IMR-90 (cell line): ENCODE data around the gene ANKRD31. TPM values are rescaled to one million over a fixed set of nuclear protein-coding genes. Genes with fewer than 3 reads are reported as not detected.

Experiments
- ATAC-seq: fragments of 200-7000 bp; cut with Tn5 transposase; 2 replicates; pipeline ENCODE4 v1.9.1; 2020; ENCODE audit warnings: low read depth, mild to moderate bottlenecking, moderate library complexity
- BruUV-seq: library from RNA; stranded (reverse); fragments of 400-500 nt; replicated peaks from 2 replicates; lab custom pipeline; 2021; lab: Mats Ljungman, UMichigan
- CTCF ChIA-PET: fragments of 300-600 bp; formaldehyde crosslinking; extraction: SDS; loops from one replicate; lab custom pipeline; 2021; ENCODE audit warnings: antibody characterized with exemption; lab: Yijun Ruan, JAX
- POLR2A ChIA-PET: fragments of 300-600 bp; sonication (Branson Sonifier 250); formaldehyde crosslinking; loops from one replicate; lab custom pipeline; 2022; ENCODE audit warnings: antibody characterized with exemption; ENCODE audit not compliant: unreplicated experiment; lab: Charles Lee
- DNase-seq: peaks from one replicate; pipeline ENCODE4 v3.0.0; 2013
- H2AFZ ChIP-seq: replicated peaks from 2 replicates; pipeline ENCODE3; 2013; ENCODE audit warnings: low read length, mild to moderate bottlenecking; ENCODE audit not compliant: poor library complexity
- H2AK5ac ChIP-seq: 2 replicates; pipeline ENCODE4 v1.6.1; 2013; ENCODE audit warnings: low read depth, low read length, inconsistent platforms
- H2AK9ac ChIP-seq: replicated peaks from 2 replicates; pipeline ENCODE3; 2013; ENCODE audit warnings: mild to moderate bottlenecking, low read depth, low read length, moderate library complexity; ENCODE audit not compliant: poor library complexity
- H2BK120ac ChIP-seq: 2 replicates; pipeline ENCODE4 v1.6.1; 2013; ENCODE audit warnings: low read depth, low read length, inconsistent platforms
- H2BK15ac ChIP-seq: 3 replicates; pipeline ENCODE4 v1.6.1; 2013; ENCODE audit warnings: low read depth, low read length, inconsistent platforms
- H2BK20ac ChIP-seq: 2 replicates; pipeline ENCODE4 v1.6.1; 2013; ENCODE audit warnings: low read depth, mild to moderate bottlenecking, inconsistent platforms, low read length, moderate library complexity
- H2BK5ac ChIP-seq: 2 replicates; pipeline ENCODE4 v1.6.1; 2013; ENCODE audit warnings: mild to moderate bottlenecking, low read depth, low read length, inconsistent platforms; ENCODE audit not compliant: poor library complexity, severe bottlenecking
- H3K14ac ChIP-seq: replicated peaks from 2 replicates; pipeline ENCODE4 v1.6.1; 2013; ENCODE audit warnings: low read depth, low read length, inconsistent platforms
- H3K18ac ChIP-seq: 2 replicates; pipeline ENCODE4 v1.6.1; 2013; ENCODE audit warnings: low read depth, low read length, control low read depth
- H3K23ac ChIP-seq: 2 replicates; pipeline ENCODE4 v1.6.1; 2013; ENCODE audit warnings: low read depth, low read length, inconsistent platforms
- H3K27ac ChIP-seq: 2 replicates; pipeline ENCODE4 v1.5.1; 2013; ENCODE audit warnings: mild to moderate bottlenecking, control low read depth, low read length; ENCODE audit not compliant: insufficient read depth
- H3K27me3 ChIP-seq: 2 replicates; pipeline ENCODE4 v1.6.1; 2013; ENCODE audit warnings: low read length; ENCODE audit not compliant: control insufficient read depth, insufficient read depth
- H3K36me3 ChIP-seq: 2 replicates; pipeline ENCODE4 v1.6.1; 2013; ENCODE audit warnings: low read length, mixed read lengths; ENCODE audit not compliant: control insufficient read depth, insufficient read depth
- H3K4ac ChIP-seq: 2 replicates; pipeline ENCODE4 v1.6.1; 2013; ENCODE audit warnings: low read depth, low read length, inconsistent platforms
- H3K4me1 ChIP-seq: 2 replicates; pipeline ENCODE4 v1.6.1; 2013; ENCODE audit warnings: low read length, mixed read lengths; ENCODE audit not compliant: control insufficient read depth, insufficient read depth
- H3K4me2 ChIP-seq: 2 replicates; pipeline ENCODE4 v1.6.1; 2013; ENCODE audit warnings: low read depth, mild to moderate bottlenecking, control low read depth, low read length, moderate library complexity
- H3K4me3 ChIP-seq: 2 replicates; pipeline ENCODE4 v1.5.1; 2013; ENCODE audit warnings: low read depth, mild to moderate bottlenecking, control low read depth, low read length, moderate library complexity; ENCODE audit not compliant: insufficient read depth
- H3K56ac ChIP-seq: 2 replicates; pipeline ENCODE4 v1.6.1; 2013; ENCODE audit warnings: low read length, inconsistent platforms; ENCODE audit not compliant: insufficient read depth; ENCODE audit errors: extremely low read depth
- H3K79me1 ChIP-seq, 2 experiments: 2 replicates each; pipeline ENCODE4 v1.6.1; 2013; ENCODE audit warnings: low read length in 2 of 2, inconsistent platforms in 1 of 2, low read depth in 1 of 2
- H3K9ac ChIP-seq: 2 replicates; pipeline ENCODE4 v1.6.1; 2013; ENCODE audit warnings: low read depth, low read length, control low read depth
- H3K9me1 ChIP-seq: 2 replicates; pipeline ENCODE4 v1.6.1; 2013; ENCODE audit warnings: low read length, inconsistent platforms; ENCODE audit not compliant: insufficient read depth
- H3K9me3 ChIP-seq: 2 replicates; pipeline ENCODE4 v1.6.1; 2013; ENCODE audit warnings: low read length; ENCODE audit not compliant: control insufficient read depth, insufficient read depth
- H4K20me1 ChIP-seq: 2 replicates; pipeline ENCODE4 v1.6.1; 2013; ENCODE audit warnings: low read length, inconsistent platforms; ENCODE audit not compliant: insufficient read depth
- H4K5ac ChIP-seq: 2 replicates; pipeline ENCODE4 v1.6.1; 2013; ENCODE audit warnings: mild to moderate bottlenecking, low read depth, low read length, control low read depth
- H4K8ac ChIP-seq, 2 experiments: 2 replicates each; pipeline ENCODE4 v1.6.1; 2013; ENCODE audit warnings: low read depth in 2 of 2, low read length in 2 of 2, control low read depth in 1 of 2, inconsistent platforms in 1 of 2
- H4K91ac ChIP-seq: 2 replicates; pipeline ENCODE4 v1.6.1; 2013; ENCODE audit warnings: low read depth, low read length, inconsistent platforms; ENCODE audit not compliant: insufficient read depth
- BHLHE40 ChIP-seq: fragments of 150-350 bp; IDR thresholded peaks from 2 replicates; pipeline ENCODE4 v1.6.1; 2016; ENCODE audit warnings: mild to moderate bottlenecking, low read depth, low read length
- CTCF ChIP-seq: conservative IDR thresholded peaks from 2 replicates; pipeline ENCODE4 v1.5.1; 2012; ENCODE audit warnings: mild to moderate bottlenecking, low read depth, low read length, improper control_type of control experiment
- NFE2L2 ChIP-seq: fragments of 150-350 bp; IDR thresholded peaks from 2 replicates; pipeline ENCODE4 v1.6.1; 2016; ENCODE audit warnings: low read depth, mild to moderate bottlenecking, low read length
- POLR2A ChIP-seq: IDR thresholded peaks from 2 replicates; pipeline ENCODE4 v1.6.1; 2012; ENCODE audit warnings: mild to moderate bottlenecking, low read depth, low read length
- RAD21 ChIP-seq: IDR thresholded peaks from 2 replicates; pipeline ENCODE4 v1.6.1; 2012; ENCODE audit warnings: low read length, improper control_type of control experiment
- RCOR1 ChIP-seq: IDR thresholded peaks from 2 replicates; pipeline ENCODE4 v1.6.1; 2012; ENCODE audit warnings: mild to moderate bottlenecking, low read length, improper control_type of control experiment; ENCODE audit not compliant: insufficient replicate concordance
- SMC3 ChIP-seq: fragments of 150-350 bp; IDR thresholded peaks from 2 replicates; pipeline ENCODE4 v1.6.1; 2016; ENCODE audit warnings: low read depth, mild to moderate bottlenecking, antibody characterized with exemption, low read length, moderate library complexity
- WGBS, 2 experiments: methylation state at CpG; one replicate each; pipeline versions ENCODE4 v1.1.5 to v1.1.7; 2013; ENCODE audit warnings: missing lambda C conversion rate in 2 of 2; ENCODE audit not compliant: insufficient read length in 1 of 2; ENCODE audit errors: extremely low coverage in 2 of 2; 5-methylcytosine and 5-hydroxymethylcytosine counted together
- dilution Hi-C: fragments of 300-500 bp; cut with HindIII; formaldehyde crosslinking; loops from one replicate; pipeline ENCODE4 v1.14.3; 2018; ENCODE audit warnings: low sequenced_read_pairs; ENCODE audit not compliant: unreplicated experiment
- in situ Hi-C: fragments of 300-500 bp; cut with MboI; formaldehyde crosslinking; loops from 3 replicates; pipeline ENCODE4 v1.14.3; 2019; ENCODE audit warnings: low sequenced_read_pairs, inconsistent platforms, mixed read lengths
- intact Hi-C: fragments of 100-400 bp; cut with micrococcal nuclease; formaldehyde crosslinking; loops from 2 replicates; pipeline ENCODE4 v1.10.0; 2022
- polyA plus RNA-seq, 3 experiments: library from polyadenylated mRNA; depleted of rRNA; stranded (reverse); fragments of >200 nt; gene quantifications; 2 replicates each; pipeline ENCODE4 v1.2.3, GENCODE V29; 2012; ENCODE audit warnings: low replicate concordance in 1 of 3
- total RNA-seq: library from RNA; depleted of rRNA; stranded (reverse); fragments of >200 nt; gene quantifications from 2 replicates; pipeline ENCODE4 v1.2.3, GENCODE V29; 2012
- TF ChIP-seq, protein P1 (sequence below): fragments of 150-350 bp; IDR thresholded peaks from 2 replicates; pipeline ENCODE4 v1.6.1; 2016; ENCODE audit warnings: low read depth, mild to moderate bottlenecking, low read length, moderate library complexity, borderline replicate concordance

Gene ANKRD31
- total and polyA plus RNA-seq, 2 of the 4 experiments (the other 2 are of a cell fraction): under 0.01 to 0.02 TPM

- no peak overlapping the region for H3K4me2 ChIP-seq
- ATAC-seq (peak; percentile 68), DNase-seq (peak; percentile 53)
- H2AK5ac ChIP-seq: no peak overlapping the region
- no CpG with 5 or more reads among the region's 2 CpGs for WGBS, 2 experiments
- H3K4ac ChIP-seq: no peak overlapping the region
- H2AFZ ChIP-seq: no peak overlapping the region
- no peak overlapping the region for H3K56ac ChIP-seq
- no peaks in the 10 kb centered on the region for H3K9me3 ChIP-seq
- H3K23ac ChIP-seq: no peak overlapping the region
- H3K9ac ChIP-seq: no peak overlapping the region
- H3K27ac ChIP-seq: no peak overlapping the region
- no peaks in the 10 kb centered on the region for H3K79me1 ChIP-seq
- no peak overlapping the region for H2BK120ac ChIP-seq
- no peaks in the 10 kb centered on the region for H3K4me1 ChIP-seq
- no peak overlapping the region for H4K5ac ChIP-seq
- H3K9me1 ChIP-seq: no peaks in the 10 kb centered on the region
- H4K20me1 ChIP-seq: no peaks in the 10 kb centered on the region
- H2BK5ac ChIP-seq: no peak overlapping the region
- ChIA-PET CTCF (interaction anchor here (0.8 to 1.0 kb wide), 2 partner anchors 28 to 29 kb away, joined by 3 to 4 read pairs; partner anchors contain the start of gene ANKRD31), POLR2A (interaction anchor here (0.6 kb wide), 1 partner anchor 212 kb away, joined by 4 read pairs; no protein-coding TSS in a partner anchor)
- no peaks in the 10 kb centered on the region; the same call in 1 of the 2 replicates for H3K27me3 ChIP-seq
- H3K18ac ChIP-seq: no peak overlapping the region
- H2AK9ac ChIP-seq: no peak overlapping the region
- no peaks in the 10 kb centered on the region for H3K36me3 ChIP-seq
- intact Hi-C loops: loop anchor here (2.0 to 10.0 kb wide), 4 partner anchors 211 to 593 kb away; partner anchors contain the start of genes GCNT4, GFM2 and NSA2
- no peak overlapping the region for H2BK15ac ChIP-seq
- in situ Hi-C loops: loop anchor here (25.0 kb wide), 1 partner anchor 603 kb away; no protein-coding TSS in a partner anchor
- dilution Hi-C loops: no loop called here
- no peak overlapping the region for H2BK20ac ChIP-seq
- TF ChIP-seq POLR2A: no peak
- TF ChIP-seq SMC3: peak; percentile 62
- TF ChIP-seq RCOR1: no peak
- TF ChIP-seq CTCF: peak; percentile 71
- TF ChIP-seq RAD21: peak; percentile 71
- no peak for TF ChIP-seq BHLHE40
- TF ChIP-seq NFE2L2: no peak
- TF ChIP-seq, protein P1, sequence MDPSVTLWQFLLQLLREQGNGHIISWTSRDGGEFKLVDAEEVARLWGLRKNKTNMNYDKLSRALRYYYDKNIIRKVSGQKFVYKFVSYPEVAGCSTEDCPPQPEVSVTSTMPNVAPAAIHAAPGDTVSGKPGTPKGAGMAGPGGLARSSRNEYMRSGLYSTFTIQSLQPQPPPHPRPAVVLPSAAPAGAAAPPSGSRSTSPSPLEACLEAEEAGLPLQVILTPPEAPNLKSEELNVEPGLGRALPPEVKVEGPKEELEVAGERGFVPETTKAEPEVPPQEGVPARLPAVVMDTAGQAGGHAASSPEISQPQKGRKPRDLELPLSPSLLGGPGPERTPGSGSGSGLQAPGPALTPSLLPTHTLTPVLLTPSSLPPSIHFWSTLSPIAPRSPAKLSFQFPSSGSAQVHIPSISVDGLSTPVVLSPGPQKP: no peak
- H4K8ac ChIP-seq: no peak overlapping the region
- H3K4me3 ChIP-seq: no peak overlapping the region
- no peak overlapping the region for H4K91ac ChIP-seq
- BruUV-seq: no TSS peak
- no peak overlapping the region for H3K14ac ChIP-seq
Measured at GRCh38 chr5:75265731-75266130, 29.1 kb upstream of the ANKRD31 start.
